Breast epithelium (tissue), 3 donors: ENCODE data around the gene MTARC2.

Experiments used
- CTCF ChIP-seq, 3 donors: fragments of 450-650 bp; IDR thresholded peaks; one replicate each; pipeline ENCODE4 v1.5.1; 2016 to 2017; ENCODE audit warnings: antibody characterized with exemption in 3 of 3, mild to moderate bottlenecking in 3 of 3, moderate library complexity in 3 of 3
- POLR2A ChIP-seq: fragments of 450-650 bp; IDR thresholded peaks from one replicate; pipeline ENCODE4 v1.6.1; 2016; ENCODE audit warnings: antibody characterized with exemption, mild to moderate bottlenecking, moderate library complexity
- POLR2AphosphoS5 ChIP-seq, 3 donors: sonication (generic); formaldehyde crosslinking; IDR thresholded peaks; one replicate each; pipeline ENCODE4 v1.6.1; 2017; ENCODE audit warnings: antibody characterized with exemption in 3 of 3

GRCh38 chr1:220727519-220727918 lies 20.6 kb upstream of the MTARC2 start:
- TF ChIP-seq CTCF (IDR thresholded peaks at IDR 0.05): no peak
- no peak for TF ChIP-seq POLR2A
- TF ChIP-seq POLR2AphosphoS5 (IDR thresholded peaks at IDR 0.05): no peak
